GM13976 (cell line): ENCODE data around the gene DPPA5.
"Not testable (repeated sequence)": the region's sequence is repeated elsewhere in the genome, so short reads cannot be mapped to it uniquely, and the experiment has no call there.

Experiments used
- DNase-seq: peaks from one replicate; pipeline ENCODE4 v3.0.0; 2012; ENCODE audit warnings: low spot score
- in situ Hi-C: fragments of 300-500 bp; cut with MboI; formaldehyde crosslinking; loops from one replicate; pipeline ENCODE4 v1.12.0; 2022; ENCODE audit warnings: low sequenced_read_pairs, mixed read lengths, inconsistent platforms; ENCODE audit not compliant: unreplicated experiment
- TF ChIP-seq, protein P1 (sequence below): IDR thresholded peaks from 2 replicates; pipeline ENCODE4 v1.5.1; 2012; ENCODE audit warnings: borderline replicate concordance, mild to moderate bottlenecking; ENCODE audit not compliant: insufficient read depth; ENCODE audit errors: extremely low read depth, missing control alignments, control extremely low read depth

DPPA5 gene, protein sequence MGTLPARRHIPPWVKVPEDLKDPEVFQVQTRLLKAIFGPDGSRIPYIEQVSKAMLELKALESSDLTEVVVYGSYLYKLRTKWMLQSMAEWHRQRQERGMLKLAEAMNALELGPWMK

DNA sequence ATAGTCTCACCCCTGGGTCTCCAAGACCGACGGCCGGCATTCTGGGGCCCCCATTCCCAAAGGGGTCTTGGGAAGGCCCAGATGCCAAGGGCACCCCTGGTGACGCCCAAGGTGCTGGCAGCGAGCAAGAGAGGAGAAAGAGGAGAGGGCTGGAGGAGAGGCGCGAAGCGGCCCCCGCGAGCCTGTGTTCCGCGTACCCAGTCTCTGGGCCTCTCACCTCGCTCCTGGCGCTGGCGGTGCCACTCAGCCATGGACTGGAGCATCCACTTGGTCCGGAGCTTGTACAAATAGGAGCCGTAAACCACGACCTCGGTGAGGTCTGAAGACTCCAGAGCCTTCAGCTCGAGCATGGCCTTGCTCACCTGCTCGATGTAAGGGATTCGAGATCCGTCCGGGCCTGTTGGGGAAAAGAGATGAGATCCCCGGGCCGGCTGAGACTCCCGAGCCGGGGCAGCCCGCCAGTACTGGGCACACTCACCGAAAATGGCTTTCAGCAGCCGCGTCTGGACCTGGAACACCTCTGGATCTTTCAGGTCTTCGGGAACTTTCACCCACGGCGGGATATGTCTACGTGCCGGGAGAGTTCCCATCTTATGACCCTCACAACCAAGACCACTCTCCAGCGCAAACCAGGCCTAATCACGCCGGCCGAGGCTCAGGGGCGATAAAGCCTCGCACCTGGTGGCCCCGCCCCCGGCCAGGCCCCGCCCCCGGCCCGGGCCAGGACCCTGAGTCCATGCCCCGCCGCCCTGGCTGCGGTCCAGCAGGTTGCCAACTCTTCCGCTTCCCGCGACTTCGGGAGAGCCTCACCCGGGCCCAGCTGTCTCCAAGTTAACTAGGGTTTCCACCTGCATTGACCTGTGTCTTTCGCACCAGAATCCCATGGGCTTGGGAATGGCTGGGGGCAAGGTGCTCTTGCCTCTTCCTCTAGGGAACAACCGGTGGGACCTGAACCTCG lies at the start of gene DPPA5:
Gene DPPA5 (minus strand): TSS at position 641 of the 958 bp plus-strand sequence. CDS start 51 bp downstream, at position 590.
- in situ Hi-C loops, result no loop called here
- DNase-seq, result no peak
- TF ChIP-seq, protein P1, sequence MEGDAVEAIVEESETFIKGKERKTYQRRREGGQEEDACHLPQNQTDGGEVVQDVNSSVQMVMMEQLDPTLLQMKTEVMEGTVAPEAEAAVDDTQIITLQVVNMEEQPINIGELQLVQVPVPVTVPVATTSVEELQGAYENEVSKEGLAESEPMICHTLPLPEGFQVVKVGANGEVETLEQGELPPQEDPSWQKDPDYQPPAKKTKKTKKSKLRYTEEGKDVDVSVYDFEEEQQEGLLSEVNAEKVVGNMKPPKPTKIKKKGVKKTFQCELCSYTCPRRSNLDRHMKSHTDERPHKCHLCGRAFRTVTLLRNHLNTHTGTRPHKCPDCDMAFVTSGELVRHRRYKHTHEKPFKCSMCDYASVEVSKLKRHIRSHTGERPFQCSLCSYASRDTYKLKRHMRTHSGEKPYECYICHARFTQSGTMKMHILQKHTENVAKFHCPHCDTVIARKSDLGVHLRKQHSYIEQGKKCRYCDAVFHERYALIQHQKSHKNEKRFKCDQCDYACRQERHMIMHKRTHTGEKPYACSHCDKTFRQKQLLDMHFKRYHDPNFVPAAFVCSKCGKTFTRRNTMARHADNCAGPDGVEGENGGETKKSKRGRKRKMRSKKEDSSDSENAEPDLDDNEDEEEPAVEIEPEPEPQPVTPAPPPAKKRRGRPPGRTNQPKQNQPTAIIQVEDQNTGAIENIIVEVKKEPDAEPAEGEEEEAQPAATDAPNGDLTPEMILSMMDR, result no peak

DNA sequence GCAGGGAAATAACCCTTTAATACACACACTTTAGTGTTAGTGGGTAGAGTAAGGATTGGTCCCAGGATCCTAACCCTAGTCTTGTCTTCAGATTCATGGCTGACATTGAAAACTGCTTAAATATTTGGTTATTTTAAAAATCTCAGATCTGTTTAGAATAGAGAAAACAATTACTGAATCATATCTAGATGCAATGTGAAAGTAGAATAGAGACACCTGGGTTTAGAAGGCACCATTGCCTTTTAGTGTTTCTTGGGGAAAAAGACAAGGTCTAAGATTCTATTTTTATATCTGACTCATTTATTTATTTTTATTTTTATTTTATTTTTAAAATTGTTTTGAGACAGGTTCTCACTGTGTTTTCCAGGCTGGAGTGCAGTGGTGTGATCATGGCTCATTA lies 46.6 kb upstream of the DPPA5 start:
- in situ Hi-C loops, result no loop called here
- no peak for DNase-seq
- TF ChIP-seq, protein P1, result no peak

DNA sequence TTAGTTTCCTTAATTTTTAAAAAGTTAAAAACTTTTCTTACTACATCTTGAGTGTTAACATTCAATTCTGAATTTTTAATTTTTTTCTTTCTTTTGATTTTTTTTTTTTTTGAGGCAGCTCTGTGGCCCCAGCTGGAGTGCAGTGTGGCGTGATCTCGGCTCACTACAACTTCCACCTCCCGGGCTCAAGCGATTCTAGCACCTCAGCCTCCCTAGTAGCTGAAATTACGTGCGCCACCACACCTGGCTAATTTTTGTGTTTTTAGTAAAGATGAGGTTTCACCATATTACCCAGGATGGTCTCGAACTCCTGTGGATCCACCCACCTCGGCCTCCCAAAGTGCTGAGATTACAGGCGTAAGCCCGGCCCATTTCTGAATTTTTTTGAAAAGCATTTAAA lies 41.8 kb upstream of the DPPA5 start:
- no peak for DNase-seq
- in situ Hi-C loops, result no loop called here
- TF ChIP-seq, protein P1, result no peak

DNA sequence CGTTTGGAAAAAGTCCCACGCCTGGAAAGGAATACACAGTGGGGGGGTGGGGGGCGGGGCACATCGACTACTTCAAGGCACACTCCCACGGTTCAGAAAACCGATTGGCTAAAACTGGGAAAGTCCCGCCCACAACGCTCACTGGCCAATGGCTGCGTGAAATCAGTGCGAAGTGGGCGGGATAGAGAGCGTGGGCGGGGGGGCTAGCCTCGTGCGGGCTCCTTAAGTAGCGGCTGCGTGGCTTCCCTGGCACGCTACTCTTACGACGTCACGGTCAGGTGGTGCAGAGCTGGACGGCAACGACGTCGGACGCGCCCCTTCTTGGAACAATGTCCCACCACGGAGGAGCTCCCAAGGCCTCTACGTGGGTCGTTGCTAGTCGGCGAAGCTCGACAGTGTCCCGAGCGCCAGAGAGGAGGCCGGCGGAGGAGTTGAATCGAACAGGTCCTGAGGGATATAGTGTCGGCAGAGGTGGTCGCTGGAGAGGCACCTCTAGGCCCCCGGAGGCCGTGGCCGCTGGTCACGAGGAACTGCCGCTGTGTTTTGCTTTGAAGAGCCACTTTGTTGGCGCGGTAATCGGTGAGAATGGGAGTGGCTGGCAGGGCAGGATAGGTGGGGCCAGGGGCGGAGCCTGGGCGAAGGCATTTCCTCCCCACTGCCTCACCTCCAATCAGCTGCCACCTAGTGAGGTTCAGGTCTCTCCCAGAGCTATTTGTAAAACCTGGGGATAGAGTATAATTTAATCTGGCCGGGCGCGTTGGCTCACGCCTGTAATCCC lies 40.7 kb upstream of the DPPA5 start, which contains the start of gene DDX43:
Gene DDX43 (plus strand): TSS at position 252 of the 778 bp plus-strand sequence. CDS start 78 bp downstream, at position 330.
- TF ChIP-seq, protein P1, result no peak
- no peak for DNase-seq

DNA sequence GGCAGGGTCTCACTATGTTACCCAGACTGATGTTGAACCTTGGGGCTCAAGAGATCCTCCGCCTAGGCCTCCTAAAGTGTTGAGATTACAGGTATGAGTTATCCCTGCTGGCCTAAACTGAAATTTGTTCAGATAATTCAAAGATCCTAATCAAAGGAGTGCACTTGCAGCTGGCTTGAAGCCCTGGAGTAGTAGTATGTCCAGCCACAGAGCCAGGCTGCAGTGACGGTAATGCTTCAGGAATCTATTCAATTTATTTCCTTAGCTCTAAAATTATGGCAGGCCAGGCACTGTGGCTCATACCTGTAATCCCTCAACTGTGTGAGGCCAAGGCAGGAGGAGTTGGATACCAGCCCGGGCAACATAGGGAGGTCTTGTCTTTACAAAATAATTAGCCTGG lies 39.2 kb upstream of the DPPA5 start:
- in situ Hi-C loops, result no loop called here
- TF ChIP-seq, protein P1, result no peak
- DNase-seq, result no peak

More for the DNA sequence above, 40.7 kb upstream of the DPPA5 start, which contains the start of gene DDX43:
- in situ Hi-C loops, result no loop called here

DNA sequence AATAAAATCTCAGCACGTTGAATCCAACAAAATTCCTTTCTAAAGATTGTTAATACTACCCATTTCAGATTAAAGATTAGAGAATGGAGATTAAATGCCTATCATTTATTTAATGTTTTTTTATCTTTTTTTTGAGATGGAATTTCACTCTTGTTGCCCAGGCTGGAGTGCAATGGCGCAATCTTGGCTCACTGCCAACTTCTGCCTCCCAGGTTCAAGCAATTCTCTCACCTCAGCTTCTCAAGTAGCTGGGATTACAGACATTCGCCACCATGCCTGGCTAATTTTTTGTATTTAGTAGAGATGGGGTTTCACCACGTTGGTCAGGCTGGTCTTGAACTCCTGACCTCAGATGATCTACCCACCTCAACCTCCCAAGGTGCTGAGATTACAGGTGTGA lies 38.1 kb upstream of the DPPA5 start:
- DNase-seq, in situ Hi-C loops: not testable (repeated sequence)
